ENCODE results near the gene CNN2.
A peak's percentile ranks its signal among the peaks of the same experiment; 100 is the strongest.

CNN2 gene

GRCh38 chr19:1041835-1042685 is 15.7 kb downstream of the CNN2 start:
- no peaks in the 10 kb centered on the region for H3K9me3 Mint-ChIP-seq
- no peak overlapping the region for H3K27ac Mint-ChIP-seq
- DNase-seq = no peak
- H3K4me1 Mint-ChIP-seq = peaks cover 39% of the 10 kb centered on the region
- no peak overlapping the region for H3K4me3 Mint-ChIP-seq
- ATAC-seq = no peak
- no peaks in the 10 kb centered on the region for H3K27me3 Mint-ChIP-seq
- peaks cover 7% of the 10 kb centered on the region for H3K36me3 Mint-ChIP-seq (ENCODE audit: low read depth)

DNA sequence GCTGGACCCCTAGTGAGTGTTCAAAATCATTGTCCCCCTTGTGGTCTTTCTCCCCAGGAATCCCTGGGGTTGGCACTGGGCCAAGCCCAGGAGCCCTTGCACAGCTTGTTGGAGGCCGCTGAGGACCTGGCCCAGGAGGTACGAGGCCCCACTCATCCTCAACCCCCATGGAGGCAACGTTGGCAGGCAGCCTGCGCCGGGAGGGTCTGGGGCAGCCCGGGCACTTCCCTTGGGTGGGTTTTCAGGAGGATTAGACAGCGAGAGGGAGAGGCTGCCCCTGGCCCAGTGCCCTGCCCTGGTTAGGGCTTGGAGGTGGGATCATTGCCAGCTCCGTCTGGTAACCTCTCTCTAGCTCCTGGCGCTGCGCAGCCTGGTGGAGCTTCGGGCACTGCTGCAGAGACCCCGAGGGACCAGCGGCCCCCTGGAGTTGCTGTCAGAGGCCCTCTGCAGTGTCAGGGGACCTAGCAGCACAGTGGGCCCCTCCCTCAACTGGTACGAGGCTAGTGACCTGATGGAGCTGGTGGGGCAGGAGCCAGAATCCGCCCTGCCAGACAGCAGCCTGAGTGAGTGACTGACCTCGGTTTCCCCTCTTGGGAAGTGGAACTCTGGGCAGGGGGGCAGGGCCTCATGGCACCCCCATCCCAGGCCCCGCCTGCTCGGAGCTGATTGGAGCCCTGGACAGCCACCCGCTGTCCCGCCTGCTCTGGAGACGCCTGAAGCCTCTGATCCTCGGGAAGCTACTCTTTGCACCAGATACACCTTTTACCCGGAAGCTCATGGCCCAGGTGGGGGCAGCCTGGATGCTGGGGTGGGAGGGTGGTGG is 16.5 kb downstream of the CNN2 start:
- ATAC-seq (no peak), DNase-seq (no peak)
- Mint-ChIP-seq H3K36me3 (ENCODE audit: low read depth) (peaks cover 2% of the 10 kb centered on the region), H3K4me3 (no peak overlapping the region), H3K27ac (no peak overlapping the region), H3K27me3 (no peaks in the 10 kb centered on the region), H3K4me1 (peaks cover 33% of the 10 kb centered on the region), H3K9me3 (no peaks in the 10 kb centered on the region)

GRCh38 chr19:1045247-1045603 is 18.8 kb downstream of the CNN2 start:
- peaks cover 13% of the 10 kb centered on the region for H3K4me1 Mint-ChIP-seq
- H3K27me3 Mint-ChIP-seq = no peaks in the 10 kb centered on the region
- no peak overlapping the region for H3K27ac Mint-ChIP-seq
- no peaks in the 10 kb centered on the region for H3K36me3 Mint-ChIP-seq (ENCODE audit: low read depth)
- peak; percentile 81 for ATAC-seq
- H3K4me3 Mint-ChIP-seq = no peak overlapping the region
- no peaks in the 10 kb centered on the region for H3K9me3 Mint-ChIP-seq
- DNase-seq = peak; percentile 76

- H3K4me3 Mint-ChIP-seq = no peak overlapping the region
- ATAC-seq = no peak
- no peaks in the 10 kb centered on the region for H3K9me3 Mint-ChIP-seq
- H3K36me3 Mint-ChIP-seq (ENCODE audit: low read depth) = no peaks in the 10 kb centered on the region
- H3K4me1 Mint-ChIP-seq = peaks cover 3% of the 10 kb centered on the region
- no peak overlapping the region for H3K27ac Mint-ChIP-seq
- H3K27me3 Mint-ChIP-seq = no peaks in the 10 kb centered on the region
- DNase-seq = no peak
These were observed 19.8 kb downstream of the CNN2 start for GRCh38 chr19:1046117-1046626.

DNA sequence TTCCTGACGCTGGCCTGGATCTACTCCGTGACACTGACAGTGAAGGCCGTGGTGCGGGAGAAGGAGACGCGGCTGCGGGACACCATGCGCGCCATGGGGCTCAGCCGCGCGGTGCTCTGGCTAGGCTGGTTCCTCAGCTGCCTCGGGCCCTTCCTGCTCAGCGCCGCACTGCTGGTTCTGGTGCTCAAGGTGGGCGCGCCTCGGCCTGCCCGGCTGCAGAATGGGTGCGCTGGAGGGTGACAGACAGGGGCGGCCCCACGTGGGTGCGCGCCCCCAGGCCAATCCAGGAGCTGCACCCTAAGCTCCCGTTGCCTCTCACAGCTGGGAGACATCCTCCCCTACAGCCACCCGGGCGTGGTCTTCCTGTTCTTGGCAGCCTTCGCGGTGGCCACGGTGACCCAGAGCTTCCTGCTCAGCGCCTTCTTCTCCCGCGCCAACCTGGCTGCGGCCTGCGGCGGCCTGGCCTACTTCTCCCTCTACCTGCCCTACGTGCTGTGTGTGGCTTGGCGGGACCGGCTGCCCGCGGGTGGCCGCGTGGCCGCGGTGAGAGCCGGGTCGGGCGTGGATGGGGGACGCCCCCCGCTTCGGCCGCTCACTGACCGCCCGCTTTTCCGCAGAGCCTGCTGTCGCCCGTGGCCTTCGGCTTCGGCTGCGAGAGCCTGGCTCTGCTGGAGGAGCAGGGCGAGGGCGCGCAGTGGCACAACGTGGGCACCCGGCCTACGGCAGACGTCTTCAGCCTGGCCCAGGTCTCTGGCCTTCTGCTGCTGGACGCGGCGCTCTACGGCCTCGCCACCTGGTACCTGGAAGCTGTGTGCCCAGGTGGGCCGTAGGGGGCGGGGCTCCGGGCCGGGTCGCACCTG is 20.7 kb downstream of the CNN2 start:
- Mint-ChIP-seq H3K27me3 (no peaks in the 10 kb centered on the region), H3K4me3 (no peak overlapping the region), H3K4me1 (peaks cover 2% of the 10 kb centered on the region), H3K9me3 (no peaks in the 10 kb centered on the region), H3K27ac (no peak overlapping the region), H3K36me3 (ENCODE audit: low read depth) (no peaks in the 10 kb centered on the region)
- DNase-seq (no peak), ATAC-seq (no peak)

- DNase-seq = no peak
- H3K36me3 Mint-ChIP-seq (ENCODE audit: low read depth) = no peaks in the 10 kb centered on the region
- no peaks in the 10 kb centered on the region for H3K9me3 Mint-ChIP-seq
- ATAC-seq = no peak
- H3K4me1 Mint-ChIP-seq = peaks cover 2% of the 10 kb centered on the region
- no peak overlapping the region for H3K27ac Mint-ChIP-seq
- no peaks in the 10 kb centered on the region for H3K27me3 Mint-ChIP-seq
- no peak overlapping the region for H3K4me3 Mint-ChIP-seq
These were observed 21.3 kb downstream of the CNN2 start for GRCh38 chr19:1047696-1048147.

GRCh38 chr19:1049106-1049505 is 22.7 kb downstream of the CNN2 start:
- no peak for DNase-seq
- Mint-ChIP-seq H3K27ac (no peak overlapping the region), H3K4me1 (peaks cover 2% of the 10 kb centered on the region), H3K4me3 (no peak overlapping the region), H3K9me3 (no peaks in the 10 kb centered on the region), H3K36me3 (ENCODE audit: low read depth) (no peaks in the 10 kb centered on the region), H3K27me3 (no peaks in the 10 kb centered on the region)
- no peak for ATAC-seq

GRCh38 chr19:1049800-1050199 is 23.4 kb downstream of the CNN2 start:
- Mint-ChIP-seq H3K4me3 (no peak overlapping the region), H3K36me3 (ENCODE audit: low read depth) (no peaks in the 10 kb centered on the region), H3K27ac (no peak overlapping the region), H3K9me3 (no peaks in the 10 kb centered on the region), H3K4me1 (peaks cover 2% of the 10 kb centered on the region), H3K27me3 (no peaks in the 10 kb centered on the region)
- ATAC-seq = no peak
- no peak for DNase-seq

- Mint-ChIP-seq H3K27me3 (no peaks in the 10 kb centered on the region), H3K4me3 (no peak overlapping the region), H3K4me1 (peaks cover 2% of the 10 kb centered on the region), H3K27ac (no peak overlapping the region), H3K36me3 (ENCODE audit: low read depth) (peaks cover 3% of the 10 kb centered on the region), H3K9me3 (no peaks in the 10 kb centered on the region)
- ATAC-seq (no peak), DNase-seq (no peak)
These were observed 24.8 kb downstream of the CNN2 start for GRCh38 chr19:1050989-1051788.

GRCh38 chr19:1051791-1052190 is 25.4 kb downstream of the CNN2 start:
- ATAC-seq = no peak
- H3K9me3 Mint-ChIP-seq = no peaks in the 10 kb centered on the region
- no peak overlapping the region for H3K27ac Mint-ChIP-seq
- H3K4me1 Mint-ChIP-seq = peaks cover 2% of the 10 kb centered on the region
- H3K27me3 Mint-ChIP-seq = no peaks in the 10 kb centered on the region
- H3K36me3 Mint-ChIP-seq (ENCODE audit: low read depth) = peaks cover 9% of the 10 kb centered on the region
- no peak overlapping the region for H3K4me3 Mint-ChIP-seq
- DNase-seq = no peak

DNA sequence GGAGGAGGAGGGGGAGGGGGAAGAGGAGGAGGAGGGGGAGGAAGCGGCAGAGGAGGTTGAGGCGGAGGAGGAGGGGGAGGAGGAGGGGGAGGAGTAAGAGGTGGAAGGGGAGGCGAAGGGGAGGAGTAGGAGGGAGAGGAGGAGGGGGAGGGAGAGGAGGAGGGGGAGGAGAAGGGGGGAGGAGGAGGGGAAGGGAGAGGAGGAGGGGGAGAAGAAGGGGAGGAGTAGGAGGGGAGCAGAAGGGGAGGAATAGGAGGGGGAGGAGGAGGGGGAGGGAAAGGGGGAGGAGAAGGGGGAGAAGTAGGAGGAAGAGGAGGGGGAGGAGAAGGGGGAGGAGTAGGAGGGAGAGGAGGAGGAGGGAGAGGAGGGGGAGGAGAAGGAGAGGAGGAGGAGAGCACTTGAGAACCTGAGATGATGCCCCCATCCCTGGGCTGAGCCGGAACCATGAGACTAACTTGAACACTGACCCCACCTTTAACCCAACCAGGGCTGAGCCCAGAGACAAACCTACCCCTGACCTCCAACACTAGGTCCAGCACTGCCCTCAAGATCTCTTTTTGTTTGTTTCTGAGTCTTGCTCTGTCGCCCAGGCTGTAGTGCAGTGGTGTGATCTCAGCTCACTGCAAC is 26.1 kb downstream of the CNN2 start:
- Mint-ChIP-seq H3K27ac (no peak overlapping the region), H3K4me3 (no peak overlapping the region), H3K27me3 (no peaks in the 10 kb centered on the region), H3K9me3 (peaks cover 3% of the 10 kb centered on the region), H3K4me1 (peaks cover 6% of the 10 kb centered on the region), H3K36me3 (ENCODE audit: low read depth) (peaks cover 14% of the 10 kb centered on the region)
- DNase-seq = no peak
- no peak for ATAC-seq

- Mint-ChIP-seq H3K4me3 (no peak overlapping the region), H3K36me3 (ENCODE audit: low read depth) (peaks cover 15% of the 10 kb centered on the region), H3K4me1 (peaks cover 14% of the 10 kb centered on the region), H3K27me3 (no peaks in the 10 kb centered on the region), H3K27ac (no peak overlapping the region), H3K9me3 (peaks cover 4% of the 10 kb centered on the region)
- DNase-seq = no peak
- ATAC-seq = no peak
These were observed 27.0 kb downstream of the CNN2 start for GRCh38 chr19:1053176-1054101.
